Activated B cell treated with CpG ODN at 0.5 μM for 24 hours (primary cell): ENCODE results near the gene MYO10. TPM values are rescaled to one million over a fixed set of nuclear protein-coding genes. Genes with fewer than 3 reads are reported as not detected.

Source experiments
- ATAC-seq: fragments of 200-7000 bp; cut with Tn5 transposase; one replicate; pipeline ENCODE4 v1.10.0; 2021; ENCODE audit warnings: low read depth, mild to moderate bottlenecking, moderate library complexity
- CTCF ChIA-PET: fragments of 350-600 bp; sonication (Branson Sonifier 250); formaldehyde crosslinking; loops from one replicate; lab custom pipeline; 2021; ENCODE audit warnings: antibody characterized with exemption; lab: Charles Lee
- POLR2A ChIA-PET: fragments of 350-600 bp; sonication (Branson Sonifier 250); formaldehyde crosslinking; loops from one replicate; lab custom pipeline; 2021; ENCODE audit warnings: antibody characterized with exemption; lab: Charles Lee
- DNase-seq: peaks from one replicate; pipeline ENCODE4 v3.0.0; 2022
- H3K27ac Mint-ChIP-seq: one replicate; pipeline ENCODE4 v1.8.0; 2020; ENCODE audit warnings: mixed read lengths
- H3K27me3 Mint-ChIP-seq: one replicate; pipeline ENCODE4 v1.8.0; 2021; ENCODE audit warnings: mixed read lengths
- H3K36me3 Mint-ChIP-seq: one replicate; pipeline ENCODE4 v1.8.0; 2021; ENCODE audit warnings: low read depth, mixed read lengths
- H3K4me1 Mint-ChIP-seq: one replicate; pipeline ENCODE4 v1.8.0; 2021; ENCODE audit warnings: mixed read lengths
- H3K4me3 Mint-ChIP-seq: one replicate; pipeline ENCODE4 v1.8.0; 2020; ENCODE audit warnings: mild to moderate bottlenecking, mixed read lengths
- H3K9me3 Mint-ChIP-seq: one replicate; pipeline ENCODE4 v1.8.0; 2020; ENCODE audit warnings: mixed read lengths
- CTCF ChIP-seq: fragments of 200-600 bp; IDR thresholded peaks from one replicate; pipeline ENCODE4 v1.8.0; 2022; ENCODE audit warnings: antibody characterized with exemption, mild to moderate bottlenecking
- intact Hi-C: fragments of 100-400 bp; cut with micrococcal nuclease; formaldehyde crosslinking; loops from one replicate; pipeline ENCODE4 v1.15.1; 2024
- total RNA-seq: library from RNA; stranded (reverse); gene quantifications from 2 replicates; pipeline ENCODE4 v1.2.3, GENCODE V29; 2022

The MYO10 gene
- total RNA-seq, 1 donor from 2014 or later = 0.13 TPM

GRCh38 chr5:16712620-16713019, 223.5 kb downstream of the MYO10 start:
- Mint-ChIP-seq H3K36me3 (no peaks in the 10 kb centered on the region), H3K27ac (no peak overlapping the region), H3K9me3 (no peaks in the 10 kb centered on the region), H3K4me1 (peaks cover 2% of the 10 kb centered on the region), H3K4me3 (no peak overlapping the region), H3K27me3 (peaks cover 5% of the 10 kb centered on the region)
- no peak for ATAC-seq
- no peak for TF ChIP-seq CTCF
- CTCF ChIA-PET = no interaction called here
- intact Hi-C loops = no loop called here
- POLR2A ChIA-PET = no interaction called here
- DNase-seq = no peak

GRCh38 chr5:16712178-16712577, 223.9 kb downstream of the MYO10 start:
- no peaks in the 10 kb centered on the region for H3K36me3 Mint-ChIP-seq
- H3K27ac Mint-ChIP-seq = no peak overlapping the region
- CTCF ChIA-PET = no interaction called here
- no peak for DNase-seq
- ATAC-seq = no peak
- H3K9me3 Mint-ChIP-seq = no peaks in the 10 kb centered on the region
- intact Hi-C loops = no loop called here
- POLR2A ChIA-PET = no interaction called here
- H3K27me3 Mint-ChIP-seq = peaks cover 5% of the 10 kb centered on the region
- no peak for TF ChIP-seq CTCF
- H3K4me1 Mint-ChIP-seq = peaks cover 2% of the 10 kb centered on the region
- no peak overlapping the region for H3K4me3 Mint-ChIP-seq

- Mint-ChIP-seq H3K27me3 (peaks cover 5% of the 10 kb centered on the region), H3K27ac (no peak overlapping the region), H3K4me3 (no peak overlapping the region), H3K9me3 (no peaks in the 10 kb centered on the region), H3K36me3 (no peaks in the 10 kb centered on the region), H3K4me1 (peaks cover 2% of the 10 kb centered on the region)
- ChIA-PET POLR2A (no interaction called here), CTCF (no interaction called here)
- intact Hi-C loops = no loop called here
- no peak for ATAC-seq
- DNase-seq = no peak
- no peak for TF ChIP-seq CTCF
Measured at GRCh38 chr5:16709691-16710433, 226.2 kb downstream of the MYO10 start.

- intact Hi-C loops = no loop called here
- Mint-ChIP-seq H3K9me3 (no peaks in the 10 kb centered on the region), H3K27me3 (peaks cover under 1% of the 10 kb centered on the region), H3K36me3 (no peaks in the 10 kb centered on the region), H3K27ac (no peak overlapping the region), H3K4me3 (no peak overlapping the region), H3K4me1 (no peaks in the 10 kb centered on the region)
- DNase-seq = no peak
- ATAC-seq = no peak
- CTCF ChIA-PET = no interaction called here
- POLR2A ChIA-PET = no interaction called here
- no peak for TF ChIP-seq CTCF
Measured at GRCh38 chr5:16707869-16708192, 228.3 kb downstream of the MYO10 start.

GRCh38 chr5:16707168-16707868, 228.8 kb downstream of the MYO10 start:
- intact Hi-C loops = no loop called here
- H3K4me1 Mint-ChIP-seq = no peaks in the 10 kb centered on the region
- H3K27ac Mint-ChIP-seq = no peak overlapping the region
- no peak for ATAC-seq
- no peak overlapping the region for H3K4me3 Mint-ChIP-seq
- TF ChIP-seq CTCF = no peak
- no peaks in the 10 kb centered on the region for H3K36me3 Mint-ChIP-seq
- DNase-seq = no peak
- H3K27me3 Mint-ChIP-seq = no peaks in the 10 kb centered on the region
- ChIA-PET CTCF (no interaction called here), POLR2A (no interaction called here)
- no peaks in the 10 kb centered on the region for H3K9me3 Mint-ChIP-seq
